OCI-LY1 (cell line): ENCODE data around the gene RAB36.
A peak's percentile ranks its signal among the peaks of the same experiment; 100 is the strongest.

Experiments used
- H2AFZ ChIP-seq: fragments of 200-600 bp; sonication (generic), shearing (Covaris generic); 2 replicates; pipeline ENCODE4 v1.6.0; 2014; ENCODE audit warnings: antibody characterized with exemption, mild to moderate bottlenecking, low read length
- H3F3A ChIP-seq: fragments of 200-600 bp; sonication (generic), shearing (Covaris generic); 2 replicates; pipeline ENCODE4 v1.6.0; 2014; ENCODE audit warnings: mild to moderate bottlenecking, antibody characterized with exemption, low read length, moderate library complexity; ENCODE audit not compliant: insufficient read depth
- H3K27ac ChIP-seq: fragments of 200-600 bp; sonication (generic); 2 replicates; pipeline ENCODE4 v1.5.1; 2014; ENCODE audit warnings: low read length, mixed run types, mild to moderate bottlenecking, low read depth; ENCODE audit not compliant: poor library complexity, severe bottlenecking
- H3K27me3 ChIP-seq: fragments of 200-600 bp; sonication (generic); 2 replicates; pipeline ENCODE4 v1.6.0; 2014; ENCODE audit warnings: antibody characterized with exemption, mild to moderate bottlenecking, low read length, moderate library complexity; ENCODE audit not compliant: insufficient read depth
- H3K36me3 ChIP-seq: fragments of 200-600 bp; sonication (generic); 2 replicates; pipeline ENCODE4 v1.6.1; 2014; ENCODE audit warnings: mild to moderate bottlenecking, antibody characterized with exemption, low read length, moderate library complexity, mixed read lengths; ENCODE audit not compliant: insufficient read depth
- H3K4me1 ChIP-seq: fragments of 200-600 bp; sonication (generic); 2 replicates; pipeline ENCODE4 v1.5.1; 2014; ENCODE audit warnings: mild to moderate bottlenecking, low read length, moderate library complexity; ENCODE audit not compliant: insufficient read depth, severe bottlenecking
- H3K4me2 ChIP-seq: fragments of 200-600 bp; sonication (generic), shearing (Covaris generic); 2 replicates; pipeline ENCODE4 v1.6.1; 2014; ENCODE audit warnings: low read length
- H3K4me3 ChIP-seq: fragments of 200-600 bp; sonication (generic); 2 replicates; pipeline ENCODE4 v1.5.1; 2014; ENCODE audit warnings: low read length, low read depth, mild to moderate bottlenecking, mixed read lengths; ENCODE audit not compliant: poor library complexity, severe bottlenecking
- H3K79me2 ChIP-seq: fragments of 200-600 bp; shearing (Covaris generic); 2 replicates; pipeline ENCODE4 v1.6.1; 2016; ENCODE audit warnings: mixed run types, low read length, mixed read lengths; ENCODE audit not compliant: insufficient read depth
- H3K9ac ChIP-seq: fragments of 200-600 bp; sonication (generic), shearing (Covaris generic); 2 replicates; pipeline ENCODE4 v1.6.1; 2014; ENCODE audit warnings: mild to moderate bottlenecking, low read length, mixed read lengths
- H3K9me2 ChIP-seq: fragments of 200-600 bp; sonication (generic), shearing (Covaris generic); 2 replicates; pipeline ENCODE4 v1.6.1; 2014; ENCODE audit warnings: low read depth, mild to moderate bottlenecking, low read length, mixed read lengths
- H3K9me3 ChIP-seq: fragments of 200-600 bp; shearing (Covaris generic); 2 replicates; pipeline ENCODE4 v1.6.1; 2014; ENCODE audit warnings: low read length, mixed read lengths
- H4K20me1 ChIP-seq: fragments of 200-600 bp; sonication (generic), shearing (Covaris generic); 2 replicates; pipeline ENCODE4 v1.6.0; 2016; ENCODE audit warnings: mild to moderate bottlenecking, low read length; ENCODE audit not compliant: insufficient read depth
- EZH2 ChIP-seq: fragments of 200-600 bp; sonication (generic), shearing (Covaris generic); IDR thresholded peaks from 2 replicates; pipeline ENCODE4 v1.8.0; 2017; ENCODE audit warnings: borderline replicate concordance, mixed run types, mild to moderate bottlenecking, antibody characterized with exemption, low read length, moderate library complexity, mixed read lengths
- TF ChIP-seq, protein P1 (sequence below): fragments of 200-600 bp; sonication (generic), shearing (Covaris generic); IDR thresholded peaks from 2 replicates; pipeline ENCODE4 v1.5.1; 2017; ENCODE audit warnings: mild to moderate bottlenecking, antibody characterized with exemption, low read length, moderate library complexity, mixed read lengths

Gene RAB36

GRCh38 chr22:23213581-23214334 is 68.5 kb downstream of the RAB36 start:
- Histone ChIP-seq H3K36me3 (peaks cover 14% of the 10 kb centered on the region; the same call in 1 of the 2 replicates), H3K79me2 (peaks cover 84% of the 10 kb centered on the region), H3F3A (peaks cover 5% of the 10 kb centered on the region; the same call in 1 of the 2 replicates), H3K27me3 (no peaks in the 10 kb centered on the region), H4K20me1 (no peaks in the 10 kb centered on the region), H3K4me3 (peak overlapping the region; percentile 33), H2AFZ (no peak overlapping the region), H3K9ac (peak overlapping the region; percentile 64; the same call in 1 of the 2 replicates), H3K9me2 (no peaks in the 10 kb centered on the region), H3K27ac (peak overlapping the region; percentile 98), H3K4me2 (peak overlapping the region; percentile 59), H3K9me3 (no peaks in the 10 kb centered on the region), H3K4me1 (peaks cover 100% of the 10 kb centered on the region)
- TF ChIP-seq EZH2, result no peak
- TF ChIP-seq, protein P1, sequence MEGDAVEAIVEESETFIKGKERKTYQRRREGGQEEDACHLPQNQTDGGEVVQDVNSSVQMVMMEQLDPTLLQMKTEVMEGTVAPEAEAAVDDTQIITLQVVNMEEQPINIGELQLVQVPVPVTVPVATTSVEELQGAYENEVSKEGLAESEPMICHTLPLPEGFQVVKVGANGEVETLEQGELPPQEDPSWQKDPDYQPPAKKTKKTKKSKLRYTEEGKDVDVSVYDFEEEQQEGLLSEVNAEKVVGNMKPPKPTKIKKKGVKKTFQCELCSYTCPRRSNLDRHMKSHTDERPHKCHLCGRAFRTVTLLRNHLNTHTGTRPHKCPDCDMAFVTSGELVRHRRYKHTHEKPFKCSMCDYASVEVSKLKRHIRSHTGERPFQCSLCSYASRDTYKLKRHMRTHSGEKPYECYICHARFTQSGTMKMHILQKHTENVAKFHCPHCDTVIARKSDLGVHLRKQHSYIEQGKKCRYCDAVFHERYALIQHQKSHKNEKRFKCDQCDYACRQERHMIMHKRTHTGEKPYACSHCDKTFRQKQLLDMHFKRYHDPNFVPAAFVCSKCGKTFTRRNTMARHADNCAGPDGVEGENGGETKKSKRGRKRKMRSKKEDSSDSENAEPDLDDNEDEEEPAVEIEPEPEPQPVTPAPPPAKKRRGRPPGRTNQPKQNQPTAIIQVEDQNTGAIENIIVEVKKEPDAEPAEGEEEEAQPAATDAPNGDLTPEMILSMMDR, result no peak
